KOPT-K1 (cell line): Measurements from ENCODE around the gene CACNA1C.

Experiments used
- H3K27ac ChIP-seq: fragments of 200-600 bp; sonication (generic); 2 replicates; pipeline ENCODE4 v1.5.1; 2016; ENCODE audit warnings: antibody characterized with exemption, mild to moderate bottlenecking, low read depth, low read length; ENCODE audit not compliant: poor library complexity, severe bottlenecking
- H3K36me3 ChIP-seq: fragments of 200-600 bp; sonication (generic); 2 replicates; pipeline ENCODE4 v1.5.1; 2017; ENCODE audit warnings: antibody characterized with exemption, mild to moderate bottlenecking, low read length, moderate library complexity; ENCODE audit not compliant: insufficient read depth
- H3K9me3 ChIP-seq: fragments of 200-600 bp; sonication (generic); 2 replicates; pipeline ENCODE4 v1.5.1; 2017; ENCODE audit warnings: antibody characterized with exemption, low read length, mild to moderate bottlenecking; ENCODE audit not compliant: insufficient read depth, poor library complexity, severe bottlenecking

CACNA1C gene

GRCh38 chr12:2494486-2495192 is 441.9 kb downstream of the CACNA1C start:
- H3K36me3 ChIP-seq, result no peaks in the 10 kb centered on the region
- H3K9me3 ChIP-seq, result no peaks in the 10 kb centered on the region
- no peak overlapping the region for H3K27ac ChIP-seq

- no peaks in the 10 kb centered on the region for H3K9me3 ChIP-seq
- no peak overlapping the region for H3K27ac ChIP-seq
- H3K36me3 ChIP-seq, result no peaks in the 10 kb centered on the region
Measured at GRCh38 chr12:2495417-2496112, 442.8 kb downstream of the CACNA1C start.

- Histone ChIP-seq H3K27ac (no peak overlapping the region), H3K36me3 (no peaks in the 10 kb centered on the region), H3K9me3 (no peaks in the 10 kb centered on the region)
Measured at GRCh38 chr12:2498964-2499500, 446.2 kb downstream of the CACNA1C start.

GRCh38 chr12:2501464-2502191 is 448.8 kb downstream of the CACNA1C start:
- no peaks in the 10 kb centered on the region for H3K36me3 ChIP-seq
- no peak overlapping the region for H3K27ac ChIP-seq
- H3K9me3 ChIP-seq, result no peaks in the 10 kb centered on the region

GRCh38 chr12:2503036-2503435 is 450.2 kb downstream of the CACNA1C start:
- Histone ChIP-seq H3K9me3 (no peaks in the 10 kb centered on the region), H3K27ac (no peak overlapping the region), H3K36me3 (no peaks in the 10 kb centered on the region)

- Histone ChIP-seq H3K9me3 (no peaks in the 10 kb centered on the region), H3K36me3 (no peaks in the 10 kb centered on the region), H3K27ac (no peak overlapping the region)
Measured at GRCh38 chr12:2503762-2504161, 451.0 kb downstream of the CACNA1C start.

GRCh38 chr12:2504577-2504976 is 451.8 kb downstream of the CACNA1C start:
- H3K27ac ChIP-seq, result no peak overlapping the region
- no peaks in the 10 kb centered on the region for H3K9me3 ChIP-seq
- no peaks in the 10 kb centered on the region for H3K36me3 ChIP-seq

- Histone ChIP-seq H3K36me3 (no peaks in the 10 kb centered on the region), H3K9me3 (no peaks in the 10 kb centered on the region), H3K27ac (no peak overlapping the region)
Measured at GRCh38 chr12:2507814-2508213, 455.0 kb downstream of the CACNA1C start.

- Histone ChIP-seq H3K27ac (no peak overlapping the region), H3K36me3 (no peaks in the 10 kb centered on the region), H3K9me3 (no peaks in the 10 kb centered on the region)
Measured at GRCh38 chr12:2509137-2509536, 456.4 kb downstream of the CACNA1C start.

- Histone ChIP-seq H3K27ac (no peak overlapping the region), H3K9me3 (no peaks in the 10 kb centered on the region), H3K36me3 (no peaks in the 10 kb centered on the region)
Measured at GRCh38 chr12:2510045-2510444, 457.3 kb downstream of the CACNA1C start.

GRCh38 chr12:2513141-2514037 is 460.6 kb downstream of the CACNA1C start:
- no peaks in the 10 kb centered on the region for H3K9me3 ChIP-seq
- H3K36me3 ChIP-seq, result no peaks in the 10 kb centered on the region
- H3K27ac ChIP-seq, result no peak overlapping the region

- Histone ChIP-seq H3K27ac (no peak overlapping the region), H3K36me3 (no peaks in the 10 kb centered on the region), H3K9me3 (no peaks in the 10 kb centered on the region)
Measured at GRCh38 chr12:2514038-2514340, 461.2 kb downstream of the CACNA1C start.

GRCh38 chr12:2520722-2521246 is 468.0 kb downstream of the CACNA1C start:
- Histone ChIP-seq H3K27ac (no peak overlapping the region), H3K9me3 (no peaks in the 10 kb centered on the region), H3K36me3 (no peaks in the 10 kb centered on the region)

GRCh38 chr12:2523317-2523716 is 470.5 kb downstream of the CACNA1C start:
- no peak overlapping the region for H3K27ac ChIP-seq
- H3K36me3 ChIP-seq, result no peaks in the 10 kb centered on the region
- H3K9me3 ChIP-seq, result no peaks in the 10 kb centered on the region
